Astrocyte (in vitro differentiated cells and primary cell): ENCODE results near the gene LTA.

Experiments used
- EZH2 ChIP-seq: IDR thresholded peaks from 2 replicates; pipeline ENCODE4 v1.6.1; 2012; ENCODE audit warnings: mild to moderate bottlenecking, low read length, inconsistent platforms; ENCODE audit not compliant: insufficient read depth
- TF ChIP-seq, protein P1 (sequence below): IDR thresholded peaks from 2 replicates; pipeline ENCODE4 v1.5.1; 2011; ENCODE audit warnings: low read depth, mild to moderate bottlenecking, inconsistent platforms, low read length, moderate library complexity; ENCODE audit not compliant: insufficient read depth

- TF ChIP-seq EZH2 = no peak
- TF ChIP-seq, protein P1, sequence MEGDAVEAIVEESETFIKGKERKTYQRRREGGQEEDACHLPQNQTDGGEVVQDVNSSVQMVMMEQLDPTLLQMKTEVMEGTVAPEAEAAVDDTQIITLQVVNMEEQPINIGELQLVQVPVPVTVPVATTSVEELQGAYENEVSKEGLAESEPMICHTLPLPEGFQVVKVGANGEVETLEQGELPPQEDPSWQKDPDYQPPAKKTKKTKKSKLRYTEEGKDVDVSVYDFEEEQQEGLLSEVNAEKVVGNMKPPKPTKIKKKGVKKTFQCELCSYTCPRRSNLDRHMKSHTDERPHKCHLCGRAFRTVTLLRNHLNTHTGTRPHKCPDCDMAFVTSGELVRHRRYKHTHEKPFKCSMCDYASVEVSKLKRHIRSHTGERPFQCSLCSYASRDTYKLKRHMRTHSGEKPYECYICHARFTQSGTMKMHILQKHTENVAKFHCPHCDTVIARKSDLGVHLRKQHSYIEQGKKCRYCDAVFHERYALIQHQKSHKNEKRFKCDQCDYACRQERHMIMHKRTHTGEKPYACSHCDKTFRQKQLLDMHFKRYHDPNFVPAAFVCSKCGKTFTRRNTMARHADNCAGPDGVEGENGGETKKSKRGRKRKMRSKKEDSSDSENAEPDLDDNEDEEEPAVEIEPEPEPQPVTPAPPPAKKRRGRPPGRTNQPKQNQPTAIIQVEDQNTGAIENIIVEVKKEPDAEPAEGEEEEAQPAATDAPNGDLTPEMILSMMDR = no peak
These were observed 37.5 kb upstream of the LTA start for GRCh38 chr6:31534521-31535040.
